Neural progenitor cell (in vitro differentiated cells): ENCODE results near the gene EVC.

ENCODE experiments used
- EZH2 ChIP-seq: fragments of 200-600 bp; sonication (generic); IDR thresholded peaks from 2 replicates; pipeline ENCODE4 v1.6.1; 2017; ENCODE audit warnings: antibody characterized with exemption, mild to moderate bottlenecking, moderate library complexity
- TF ChIP-seq, protein P1 (sequence below): fragments of 200-600 bp; sonication (generic); IDR thresholded peaks from 2 replicates; pipeline ENCODE4 v1.5.1; 2017; ENCODE audit warnings: antibody characterized with exemption, mild to moderate bottlenecking

DNA sequence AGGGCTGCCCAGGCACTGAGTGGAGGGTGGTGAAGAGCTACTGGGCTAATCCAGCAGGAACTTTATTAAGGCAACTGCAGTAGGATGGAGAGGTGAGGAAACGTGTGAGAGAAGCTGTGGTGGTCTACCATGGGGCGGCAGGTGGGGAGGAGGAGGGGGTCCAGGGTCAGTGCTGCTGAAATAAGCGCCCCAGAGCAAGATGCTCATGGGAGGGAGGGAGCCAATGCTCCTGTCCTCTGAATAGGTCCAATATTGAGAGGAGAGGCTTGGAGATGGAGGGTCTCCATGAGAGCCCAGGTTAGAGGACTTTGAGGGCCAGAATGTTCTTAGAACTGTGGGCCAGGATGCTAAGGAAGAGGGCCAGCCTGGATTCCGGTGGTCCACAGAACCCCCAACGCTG is 35.2 kb downstream of the EVC start:
- TF ChIP-seq, protein P1, sequence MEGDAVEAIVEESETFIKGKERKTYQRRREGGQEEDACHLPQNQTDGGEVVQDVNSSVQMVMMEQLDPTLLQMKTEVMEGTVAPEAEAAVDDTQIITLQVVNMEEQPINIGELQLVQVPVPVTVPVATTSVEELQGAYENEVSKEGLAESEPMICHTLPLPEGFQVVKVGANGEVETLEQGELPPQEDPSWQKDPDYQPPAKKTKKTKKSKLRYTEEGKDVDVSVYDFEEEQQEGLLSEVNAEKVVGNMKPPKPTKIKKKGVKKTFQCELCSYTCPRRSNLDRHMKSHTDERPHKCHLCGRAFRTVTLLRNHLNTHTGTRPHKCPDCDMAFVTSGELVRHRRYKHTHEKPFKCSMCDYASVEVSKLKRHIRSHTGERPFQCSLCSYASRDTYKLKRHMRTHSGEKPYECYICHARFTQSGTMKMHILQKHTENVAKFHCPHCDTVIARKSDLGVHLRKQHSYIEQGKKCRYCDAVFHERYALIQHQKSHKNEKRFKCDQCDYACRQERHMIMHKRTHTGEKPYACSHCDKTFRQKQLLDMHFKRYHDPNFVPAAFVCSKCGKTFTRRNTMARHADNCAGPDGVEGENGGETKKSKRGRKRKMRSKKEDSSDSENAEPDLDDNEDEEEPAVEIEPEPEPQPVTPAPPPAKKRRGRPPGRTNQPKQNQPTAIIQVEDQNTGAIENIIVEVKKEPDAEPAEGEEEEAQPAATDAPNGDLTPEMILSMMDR = no peak
- no peak for TF ChIP-seq EZH2
